ENCODE measurements around the gene GLRA2. TPM values are rescaled to one million over a fixed set of nuclear protein-coding genes. Genes with fewer than 3 reads are reported as not detected.

Gene GLRA2
- total and polyA plus RNA-seq, 2 of the 13 experiments (the other 11 are each of a cell fraction or from before 2014, with no cell fraction given), result not detected

DNA sequence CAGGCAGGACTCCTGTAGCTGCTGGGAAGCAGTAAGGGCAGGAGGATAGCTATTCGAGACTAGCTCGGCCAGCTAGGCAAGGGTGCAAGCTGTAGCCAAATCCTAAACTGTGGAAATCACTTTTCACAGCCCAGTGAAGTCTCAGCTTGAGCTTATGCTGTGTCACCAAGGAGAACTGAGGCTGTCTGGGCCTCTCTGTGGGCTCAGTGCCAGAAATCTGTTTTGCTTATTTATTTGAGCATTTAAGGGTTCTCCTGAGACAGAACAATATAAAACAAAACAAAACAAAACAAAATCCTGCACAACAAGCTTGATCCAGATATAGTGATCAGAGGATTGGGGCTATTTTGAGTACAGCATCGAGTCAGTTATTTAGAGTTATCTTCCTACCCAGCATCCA lies 246.1 kb downstream of the GLRA2 start:
- Histone ChIP-seq H3K79me2 (ENCODE audit: insufficient read depth, low read length) (no peaks in the 10 kb centered on the region), H3K4me2 (ENCODE audit: low read depth, low read length) (no peak overlapping the region), H3K9ac (ENCODE audit: insufficient read depth, low read depth, low read length) (no peak overlapping the region), H3K9me3 (ENCODE audit: low read length) (no peaks in the 10 kb centered on the region), H3K4me1 (ENCODE audit: insufficient read depth, low read length) (no peaks in the 10 kb centered on the region), H2AFZ (ENCODE audit: low read length) (no peak overlapping the region), H4K20me1 (ENCODE audit: insufficient read depth, low read length) (no peaks in the 10 kb centered on the region), H3K36me3 (replicated peaks in 1 of 2; ENCODE audit: control insufficient read depth in 1 of 2, insufficient read depth in 2 of 2, low read length in 2 of 2) (no peaks in the 10 kb centered on the region), H3K4me3 (replicated peaks in 1 of 3; ENCODE audit: insufficient read depth in 1 of 3, low read depth in 2 of 3, low read length in 3 of 3) (no peak overlapping the region), H3K27me3 (ENCODE audit: control insufficient read depth in 1 of 2, insufficient read depth in 2 of 2, low read length in 2 of 2) (no peaks in the 10 kb centered on the region), H3K27ac (ENCODE audit: extremely low read length, insufficient read depth, low read length) (no peak overlapping the region)
- DNase-seq (ENCODE audit: low spot score), result no peak
- no TSS peak for BruUV-seq (replicated peaks)
- intact Hi-C loops (cut with micrococcal nuclease; ENCODE audit: unreplicated experiment), result no loop called here
- ChIA-PET CTCF (ENCODE audit: low intra/inter-chr PET ratio, low total read pairs) (no interaction called here), POLR2A (no interaction called here)
- ATAC-seq, result no peak
- TF ChIP-seq KDM5B (CRISPR knock-in tag; IDR thresholded peaks at IDR 0.05; ENCODE audit: borderline replicate concordance) (no peak), ZNF674 (CRISPR knock-in tag; IDR thresholded peaks at IDR 0.05; ENCODE audit: low read depth) (no peak), MED13 (CRISPR knock-in tag; IDR thresholded peaks at IDR 0.05) (no peak)
- in situ Hi-C loops (cut with HindIII; ENCODE audit: extremely low pct_ligation_motif_present, low pct_unique_long_range_greater_than_20kb), result no loop called here
- 49% methylated on average over 3 of the region's 3 CpGs for WGBS (ENCODE audit: low lambda C conversion rate)
- no peak for FAIRE-seq

- intact Hi-C loops (cut with micrococcal nuclease; ENCODE audit: unreplicated experiment) (no loop called here), in situ Hi-C loops (cut with HindIII; ENCODE audit: extremely low pct_ligation_motif_present, low pct_unique_long_range_greater_than_20kb) (no loop called here)
- DNase-seq (ENCODE audit: low spot score) (no peak), FAIRE-seq (no peak), ATAC-seq (no peak)
- Histone ChIP-seq H3K79me2 (ENCODE audit: insufficient read depth, low read length) (no peaks in the 10 kb centered on the region), H3K27me3 (ENCODE audit: control insufficient read depth in 1 of 2, insufficient read depth in 2 of 2, low read length in 2 of 2) (no peaks in the 10 kb centered on the region), H3K9ac (ENCODE audit: insufficient read depth, low read depth, low read length) (no peak overlapping the region), H3K36me3 (replicated peaks in 1 of 2; ENCODE audit: control insufficient read depth in 1 of 2, insufficient read depth in 2 of 2, low read length in 2 of 2) (no peaks in the 10 kb centered on the region), H2AFZ (ENCODE audit: low read length) (no peak overlapping the region), H3K4me2 (ENCODE audit: low read depth, low read length) (no peak overlapping the region), H3K27ac (ENCODE audit: extremely low read length, insufficient read depth, low read length) (no peak overlapping the region), H3K4me3 (replicated peaks in 1 of 3; ENCODE audit: insufficient read depth in 1 of 3, low read depth in 2 of 3, low read length in 3 of 3) (no peak overlapping the region), H4K20me1 (ENCODE audit: insufficient read depth, low read length) (no peaks in the 10 kb centered on the region), H3K9me3 (ENCODE audit: low read length) (no peaks in the 10 kb centered on the region), H3K4me1 (ENCODE audit: insufficient read depth, low read length) (no peaks in the 10 kb centered on the region)
- TF ChIP-seq SMAD9 (CRISPR knock-in tag; IDR thresholded peaks at IDR 0.05) (no peak), TEAD3 (CRISPR knock-in tag; optimal IDR thresholded peaks at IDR 0.05; ENCODE audit: borderline replicate concordance) (no peak), HOXD1 (CRISPR knock-in tag; IDR thresholded peaks at IDR 0.05) (no peak), SALL2 (CRISPR knock-in tag; IDR thresholded peaks at IDR 0.05) (no peak), CCAR2 (optimal IDR thresholded peaks at IDR 0.05; ENCODE audit: low read depth, low read length) (no peak), YEATS4 (CRISPR knock-in tag; IDR thresholded peaks at IDR 0.05; ENCODE audit: borderline replicate concordance) (no peak), HDAC6 (IDR thresholded peaks at IDR 0.05; ENCODE audit: low read depth, low read length) (no peak)
- ChIA-PET POLR2A (no interaction called here), CTCF (ENCODE audit: low intra/inter-chr PET ratio, low total read pairs) (no interaction called here)
- WGBS (ENCODE audit: low lambda C conversion rate), result 88% methylated on average over 2 of the region's 2 CpGs
- no TSS peak for BruUV-seq (replicated peaks)
Measured at GRCh38 chrX:14776901-14777300, 247.6 kb downstream of the GLRA2 start.
